ENCODE results near the gene RELL2. TPM values are rescaled to one million over a fixed set of nuclear protein-coding genes. Genes with fewer than 3 reads are reported as not detected.

Gene RELL2
- total and polyA plus RNA-seq, 7 donors, result 0.11 to 1.5 (median 0.62) TPM; not detected in 1

DNA sequence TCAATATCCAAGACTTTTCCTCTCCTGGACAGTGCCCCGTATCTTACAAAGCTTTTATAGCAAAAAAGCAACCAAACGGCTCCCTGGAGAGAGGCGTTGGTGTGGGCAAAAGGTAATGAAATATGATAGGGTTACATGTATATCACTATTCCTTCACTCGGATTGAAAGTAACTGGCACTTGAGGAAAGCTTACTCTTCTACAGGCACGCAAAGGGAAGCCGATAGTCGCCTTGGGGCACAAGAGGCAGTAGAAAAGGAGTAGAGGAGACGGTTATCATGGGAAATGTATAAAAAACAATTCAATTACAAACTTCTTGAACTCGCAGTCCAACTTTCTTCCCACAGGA lies 19.1 kb upstream of the RELL2 start:
- ATAC-seq, result peak in 1 of 4 donors; percentile 5
- intact Hi-C loops (cut with DNase I), result loop anchor here in 1 of 2 donors (2.0 kb wide), 1 partner anchor 27 kb away; no protein-coding TSS in a partner anchor
- H3K4me3 ChIP-seq, result peak overlapping the region; percentile 99
- H3K27me3 ChIP-seq (ENCODE audit: insufficient read depth in 3 of 3, low read length in 2 of 3), result no peaks in the 10 kb centered on the region
- no peak for TF ChIP-seq CTCF (IDR thresholded peaks at IDR 0.05)
- 3 to 10% (median 5%) methylated on average over 9 of the region's 9 CpGs for WGBS, 3 donors
- H3K4me1 ChIP-seq, result peaks cover 43% of the 10 kb centered on the region
- H3K27ac ChIP-seq, result peak overlapping the region; percentile 100
- no peak for DNase-seq
- no peaks in the 10 kb centered on the region for H3K9me3 ChIP-seq
- H3K36me3 ChIP-seq (ENCODE audit: insufficient read depth in 1 of 2, low read depth in 1 of 2), result peaks cover 5 to 38% of the 10 kb centered on the region in 2 donors

DNA sequence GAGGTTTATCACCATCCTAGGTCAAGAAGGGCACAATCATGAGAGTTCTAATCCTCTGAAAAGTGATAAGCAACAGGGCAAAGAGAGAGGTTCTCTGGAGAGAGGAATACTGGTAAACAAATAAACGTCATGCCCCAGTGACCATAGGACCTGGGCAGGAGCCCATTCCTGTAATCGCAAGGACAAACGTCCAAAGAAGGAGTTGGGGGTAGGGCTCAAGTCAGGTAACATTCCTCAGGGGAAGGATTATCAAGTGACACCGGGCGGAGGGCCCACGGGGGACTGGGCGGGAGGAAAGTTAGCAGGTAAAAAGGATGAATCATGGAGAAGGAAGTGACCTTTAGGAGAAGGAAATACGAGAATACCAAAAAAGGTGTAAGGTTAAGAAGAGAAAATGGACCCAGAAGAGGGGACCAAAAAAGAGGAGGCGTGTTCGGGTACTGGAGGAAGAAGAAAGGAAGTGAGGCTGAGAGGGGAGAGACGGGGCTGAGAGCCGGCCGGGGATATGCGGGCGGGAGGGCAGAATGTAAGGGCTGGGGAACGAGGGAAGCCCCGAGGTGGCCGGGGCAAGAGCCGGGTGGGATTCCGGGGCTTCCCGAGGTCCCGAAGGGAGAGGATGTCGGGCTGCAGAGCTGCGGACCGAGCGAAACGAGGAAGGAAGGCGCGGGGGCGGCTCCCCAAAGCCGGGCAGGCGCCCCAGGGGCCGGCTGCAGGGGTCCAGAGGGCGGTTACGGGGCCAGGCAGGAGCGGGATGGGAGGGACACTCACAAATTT lies 18.6 kb upstream of the RELL2 start:
- intact Hi-C loops (cut with DNase I), result loop anchor here in 1 of 2 donors (2.0 kb wide), 1 partner anchor 27 kb away; no protein-coding TSS in a partner anchor
- no peak for TF ChIP-seq CTCF (IDR thresholded peaks at IDR 0.05)
- peak; percentile 47 to 77 (median 63) for ATAC-seq
- peaks cover 5 to 43% of the 10 kb centered on the region in 2 donors for H3K36me3 ChIP-seq (ENCODE audit: insufficient read depth in 1 of 2, low read depth in 1 of 2)
- H3K9me3 ChIP-seq, result no peaks in the 10 kb centered on the region
- H3K27me3 ChIP-seq (ENCODE audit: insufficient read depth in 3 of 3, low read length in 2 of 3), result no peaks in the 10 kb centered on the region
- peak; percentile 49 to 80 for DNase-seq
- peak overlapping the region; percentile 99 for H3K4me3 ChIP-seq
- H3K4me1 ChIP-seq, result peaks cover 38% of the 10 kb centered on the region
- 0 to 1% (median 0%) methylated on average over 28 to 36 of the region's 36 CpGs for WGBS, 3 donors
- peak overlapping the region; percentile 100 for H3K27ac ChIP-seq

GRCh38 chr5:141618804-141619554 lies 17.8 kb upstream of the RELL2 start, which contains the start of gene DIAPH1:
Gene DIAPH1 (minus strand): TSS chr5:141619000. CDS start chr5:141618914, 86 bp downstream.
- peaks cover 30% of the 10 kb centered on the region for H3K4me1 ChIP-seq
- DNase-seq (peak; percentile 99), ATAC-seq (peak; percentile 89 to 97 (median 94))
- peak within 1 kb of the TSS; percentile 100 for H3K27ac ChIP-seq
- H3K9me3 ChIP-seq, result no peaks in the 10 kb centered on the region
- WGBS, 3 donors, result 2 to 4% (median 2%) methylated on average over 39 to 70 of the region's 70 CpGs
- intact Hi-C loops (cut with DNase I), result loop anchor here (1.0 to 2.0 kb wide), 2 partner anchors 27 to 28 kb away; no protein-coding TSS in a partner anchor
- H3K4me3 ChIP-seq, result peak within 1 kb of the TSS; percentile 99
- H3K36me3 ChIP-seq (ENCODE audit: insufficient read depth in 1 of 2, low read depth in 1 of 2), result peaks cover 5 to 51% of the 10 kb centered on the region in 2 donors
- peak; percentile 97 for TF ChIP-seq CTCF (IDR thresholded peaks at IDR 0.05)
- no peaks in the 10 kb centered on the region for H3K27me3 ChIP-seq (ENCODE audit: insufficient read depth in 3 of 3, low read length in 2 of 3)

DNA sequence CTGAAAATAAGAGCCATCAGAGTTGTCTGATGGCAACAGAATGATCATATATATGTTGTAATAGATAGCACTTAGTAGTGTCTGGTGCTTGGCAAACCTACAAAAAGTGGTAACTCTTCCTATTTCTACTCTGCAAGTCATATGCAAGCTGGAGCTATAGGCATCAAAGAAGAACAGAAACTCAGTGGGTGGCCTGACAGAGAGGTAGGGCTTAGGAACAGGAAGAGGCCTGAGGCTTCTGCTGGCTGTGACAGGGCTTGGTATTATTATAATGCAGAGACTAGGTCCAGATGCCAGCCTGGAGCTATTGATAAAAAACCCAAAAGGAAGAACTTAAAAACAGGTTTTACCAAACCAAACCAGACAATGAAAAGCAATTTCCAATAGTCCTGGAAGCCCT lies 13.6 kb upstream of the RELL2 start:
- no peaks in the 10 kb centered on the region for H3K9me3 ChIP-seq
- H3K27me3 ChIP-seq (ENCODE audit: insufficient read depth in 3 of 3, low read length in 2 of 3), result no peaks in the 10 kb centered on the region
- H3K27ac ChIP-seq, result no peak overlapping the region
- TF ChIP-seq CTCF (IDR thresholded peaks at IDR 0.05), result no peak
- DNase-seq (no peak), ATAC-seq (no peak)
- no peaks in the 10 kb centered on the region for H3K4me1 ChIP-seq
- H3K36me3 ChIP-seq (ENCODE audit: insufficient read depth in 1 of 2, low read depth in 1 of 2), result peaks cover 11 to 85% of the 10 kb centered on the region in 2 donors
- no peak overlapping the region for H3K4me3 ChIP-seq
- intact Hi-C loops (cut with DNase I), result loop anchor here (5.0 to 10.0 kb wide), 2 partner anchors 48 to 1231 kb away; no protein-coding TSS in a partner anchor

Measured in psoas muscle (tissue), 8 donors.